Stimulated activated CD4-positive, alpha-beta T cell treated with anti-CD3 and anti-CD28 coated beads, TNF-alpha, amount 100 ng/mL, for 48 hours (primary cell): ENCODE measurements around the gene GNA15.

Source experiments
- DNase-seq, 3 donors: peaks; one replicate each; pipeline ENCODE4 v3.0.0-alpha.2; 2020; ENCODE audit warnings: low read depth in 3 of 3

The GNA15 gene

DNA sequence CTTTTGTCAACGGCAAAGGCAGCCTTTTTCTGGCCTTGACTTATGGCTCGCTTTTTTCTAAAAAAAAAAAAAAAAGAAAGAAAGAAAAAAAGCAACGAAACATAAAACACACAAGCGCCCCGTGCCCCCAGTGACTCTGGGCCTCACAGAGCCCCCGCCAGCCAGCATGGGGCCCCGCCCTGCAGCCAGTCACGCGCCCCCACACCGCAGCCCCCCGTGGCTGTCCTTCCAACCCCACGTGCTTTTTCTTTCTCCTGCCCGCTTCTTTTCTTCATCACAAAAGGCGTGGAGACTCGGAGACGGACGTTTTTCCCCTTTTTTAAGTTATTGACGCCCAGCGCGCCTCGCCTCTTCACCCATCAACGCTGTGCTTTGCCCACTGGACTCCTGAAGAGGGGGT, 14.4 kb upstream of the GNA15 start:
- DNase-seq, result no peak

DNA sequence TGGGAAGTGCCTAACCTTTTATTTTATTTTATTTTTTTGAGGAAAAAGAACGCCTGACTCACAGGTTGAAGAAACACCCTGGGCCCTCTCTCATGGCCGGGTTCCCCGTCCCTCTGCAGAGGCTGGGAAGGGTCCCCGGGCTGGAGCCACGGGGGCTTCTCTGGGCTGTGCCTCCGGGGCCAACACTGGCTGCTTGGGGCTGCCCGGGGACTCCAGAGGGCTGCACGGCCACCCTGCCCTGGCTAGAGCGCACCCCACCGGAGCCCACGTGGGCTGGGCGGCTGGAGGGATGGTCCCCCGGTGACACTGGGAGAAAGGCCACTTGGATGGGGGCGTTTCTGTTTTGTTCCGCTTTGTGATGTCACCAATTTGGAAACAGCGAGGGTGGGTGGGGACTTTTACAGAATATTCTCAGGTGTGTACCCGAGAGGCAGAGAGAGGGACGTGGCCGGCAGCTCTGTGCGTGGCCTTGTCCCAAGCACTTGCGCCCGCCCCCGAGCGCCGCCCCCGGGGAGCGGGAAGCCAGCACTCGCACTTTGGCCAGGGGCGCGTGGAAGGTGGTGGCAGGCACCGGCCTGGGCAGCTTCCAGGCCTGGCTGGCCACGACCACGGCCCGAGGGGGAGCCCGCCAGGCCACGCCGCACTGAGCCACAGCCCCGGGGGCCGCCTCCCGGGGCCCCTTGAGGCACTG, 13.9 kb upstream of the GNA15 start:
- DNase-seq, result no peak

DNA sequence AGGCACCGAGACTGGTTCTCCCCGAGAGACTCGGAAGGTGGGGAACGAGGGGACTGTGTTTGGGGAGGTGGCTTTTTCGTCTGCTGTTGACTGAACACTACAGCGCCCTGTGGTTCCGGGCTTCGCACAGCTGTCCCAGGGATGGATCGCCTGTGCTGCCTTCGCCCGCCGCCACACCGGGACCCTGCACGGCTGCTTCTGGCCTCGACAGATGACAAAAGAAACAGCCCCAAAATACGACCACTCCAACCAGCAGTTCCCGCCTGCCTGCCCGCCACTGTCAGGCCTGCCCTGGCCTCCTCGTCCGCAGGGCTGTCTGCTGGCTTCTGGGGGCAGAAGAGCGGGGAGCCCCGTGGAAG, 13.3 kb upstream of the GNA15 start:
- no peak for DNase-seq

DNA sequence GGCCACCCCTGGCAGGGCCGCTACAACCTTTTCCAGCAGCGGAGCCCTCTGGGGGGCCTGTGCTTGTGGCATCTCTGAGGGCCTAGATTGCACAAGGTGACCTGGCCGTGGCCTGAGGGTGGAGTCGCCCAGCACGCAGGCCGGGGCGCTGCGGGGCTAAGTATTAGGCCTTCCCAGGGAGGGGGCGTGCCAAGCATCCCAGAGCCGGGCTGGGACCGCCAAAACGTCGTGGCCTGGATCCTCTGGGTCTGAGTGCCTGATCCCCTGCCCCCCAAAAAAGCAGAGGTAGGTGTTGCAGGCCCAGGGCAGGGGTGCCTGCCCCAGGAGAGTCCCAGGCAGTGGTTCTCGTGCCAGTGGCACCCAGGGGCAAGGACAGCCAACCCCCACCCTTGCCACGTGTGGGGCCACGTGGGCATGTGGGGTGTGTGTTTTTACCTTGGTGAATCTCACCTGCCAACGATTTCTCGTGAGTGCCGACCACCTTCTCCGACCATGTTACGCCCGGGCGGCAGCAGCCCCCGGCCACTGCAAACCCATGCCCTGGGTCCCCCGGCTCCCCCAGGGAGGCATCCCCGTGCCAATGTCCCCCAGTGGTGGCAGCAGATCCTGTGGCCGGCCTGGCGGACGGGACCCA, 12.6 kb upstream of the GNA15 start:
- DNase-seq, result no peak

DNA sequence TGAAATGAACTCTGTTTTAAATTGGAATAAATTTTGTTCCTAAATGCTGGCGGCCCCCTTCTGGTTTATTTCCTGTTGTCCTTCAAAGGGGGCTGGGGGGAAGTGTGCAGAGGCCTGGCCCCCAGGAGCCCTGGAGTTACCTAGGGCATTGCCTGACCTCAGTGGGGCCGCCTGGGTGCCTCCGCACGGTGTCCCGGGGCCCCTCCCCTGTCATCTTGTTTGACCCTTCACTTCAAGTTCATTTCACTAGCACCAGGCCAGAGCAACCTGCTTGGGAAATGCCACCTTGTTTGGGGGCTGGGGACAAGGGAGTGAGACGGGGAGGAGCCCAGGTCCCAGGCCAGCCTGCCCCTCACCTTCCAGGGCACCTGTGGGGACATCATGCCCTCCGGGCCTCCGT, 11.9 kb upstream of the GNA15 start:
- no peak for DNase-seq

DNA sequence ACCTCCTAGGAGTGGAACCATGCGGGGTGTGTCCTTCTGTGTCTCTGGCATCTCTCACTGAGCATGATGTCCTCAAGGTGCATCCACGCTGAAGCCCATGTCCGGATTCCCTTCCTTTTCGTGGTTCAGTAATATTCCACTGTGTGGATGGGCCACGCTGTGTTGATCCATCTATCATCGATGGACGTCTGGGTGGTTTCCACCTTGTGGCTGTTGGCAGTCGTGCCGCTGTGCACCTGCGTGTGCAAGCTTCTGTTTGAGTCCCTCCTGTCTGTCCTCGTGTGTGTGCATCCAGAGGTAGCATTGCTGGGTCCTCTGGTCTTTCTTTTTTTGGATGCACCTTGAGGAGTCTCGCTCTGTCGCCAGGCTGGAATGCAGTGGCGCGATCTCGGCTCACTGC, 11.2 kb upstream of the GNA15 start:
- DNase-seq, result no peak

DNA sequence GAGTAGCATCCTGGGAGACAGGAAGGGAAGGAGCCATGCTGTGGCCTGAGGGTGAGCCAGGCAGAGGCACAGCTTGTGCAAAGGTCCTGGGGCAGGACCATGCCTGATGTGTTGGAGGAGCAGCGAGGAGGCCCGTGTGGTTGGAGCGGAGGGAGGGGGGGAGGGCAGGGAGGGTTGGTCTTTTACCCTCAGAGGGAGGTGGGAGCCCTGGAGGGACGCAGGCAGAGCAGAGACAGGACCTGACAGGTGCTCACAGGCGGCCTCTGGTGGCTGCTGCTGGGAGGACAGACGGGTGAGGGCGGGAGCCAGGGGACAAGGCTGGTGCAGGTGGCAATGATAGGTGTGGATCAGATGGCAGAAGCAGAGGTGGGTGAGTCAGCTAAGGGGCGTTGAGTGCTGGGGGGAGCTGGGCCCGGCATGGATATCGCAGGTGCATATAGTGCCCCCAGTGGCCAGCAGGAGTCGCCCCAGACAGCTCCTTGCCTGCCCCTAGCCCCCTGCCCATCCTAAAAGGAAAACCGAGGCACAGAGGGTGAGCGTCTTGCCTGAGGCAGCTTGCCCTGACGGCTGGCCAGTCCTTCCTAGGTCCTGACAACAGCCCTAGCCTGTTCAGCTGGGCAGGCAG, 9.8 kb upstream of the GNA15 start:
- peak; percentile 64 to 72 (median 67) for DNase-seq

DNA sequence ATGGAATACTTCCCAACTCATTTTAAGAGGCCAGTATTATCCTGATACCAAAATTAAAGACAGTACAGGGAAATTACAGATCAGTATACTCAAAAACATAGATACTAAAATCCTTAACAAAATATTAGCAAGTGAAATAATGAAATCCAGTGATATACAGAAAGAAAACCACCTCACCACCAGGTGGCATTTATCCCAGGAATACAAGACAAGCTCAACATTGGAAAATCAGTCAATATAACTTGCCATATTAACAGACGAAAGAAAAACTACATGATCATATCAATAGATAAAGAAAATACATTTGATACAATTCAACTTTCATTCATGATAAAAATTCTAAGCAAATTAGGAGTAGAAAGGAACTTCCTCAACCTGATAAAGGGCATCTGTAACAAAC, 6.7 kb upstream of the GNA15 start:
- no peak for DNase-seq

DNA sequence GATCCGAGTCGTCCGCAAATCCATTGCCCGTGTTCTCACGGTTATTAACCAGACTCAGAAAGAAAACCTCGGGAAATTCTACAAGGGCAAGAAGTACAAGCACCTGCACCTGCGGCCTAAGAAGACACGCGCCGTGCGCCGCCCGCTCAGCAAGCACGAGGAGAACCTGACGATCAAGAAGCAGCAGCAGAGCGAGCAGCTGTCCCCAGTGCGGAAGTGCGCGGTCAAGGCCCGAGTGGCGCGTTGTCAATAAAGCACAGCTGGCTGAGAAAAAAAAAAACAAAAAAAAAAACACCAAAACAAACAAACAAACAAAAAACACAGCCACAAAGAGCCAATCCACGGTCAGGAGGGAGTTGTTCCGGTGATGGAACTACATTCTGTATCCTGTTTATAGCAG, 4.7 kb upstream of the GNA15 start:
- no peak for DNase-seq

DNA sequence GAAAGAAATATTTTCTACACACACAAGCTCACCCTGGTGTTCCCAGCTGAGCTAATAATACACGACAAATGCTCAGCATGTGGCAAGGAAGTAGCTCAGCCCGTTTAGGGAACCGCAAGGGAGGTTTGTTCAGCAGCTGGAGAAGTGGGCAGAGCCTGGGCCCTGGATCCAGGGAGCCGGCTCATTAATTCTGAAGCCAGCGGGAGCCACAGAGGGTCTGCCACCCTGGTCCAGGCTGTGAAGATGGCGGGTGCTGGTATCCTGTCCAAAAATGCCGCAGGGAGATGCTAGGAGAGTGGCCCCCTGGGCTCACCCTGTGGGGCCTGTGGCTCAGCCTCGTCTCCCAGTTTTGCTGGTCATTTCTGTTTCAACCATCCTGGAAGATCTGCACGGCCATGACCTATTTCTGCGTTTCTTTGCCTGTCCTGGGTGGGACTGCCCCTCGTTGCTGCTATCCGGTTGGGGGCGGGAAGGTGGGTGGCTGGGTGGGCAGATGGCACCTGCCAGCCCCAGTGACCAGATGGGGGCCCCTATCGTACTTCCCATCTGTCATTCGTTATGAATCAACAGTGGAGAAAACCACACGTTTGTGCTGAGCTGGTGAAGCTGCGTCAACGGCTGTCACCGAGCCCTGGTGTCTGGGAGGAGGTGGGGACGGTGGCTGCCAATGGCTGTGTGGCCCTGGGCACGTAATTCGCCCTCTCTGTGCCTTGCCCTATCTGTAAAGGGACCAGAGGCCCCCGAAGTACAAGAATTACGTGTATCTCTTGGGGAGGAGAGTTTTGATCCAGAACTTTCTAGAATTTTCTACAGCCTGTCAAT, 2.7 kb upstream of the GNA15 start:
- DNase-seq, result peak; percentile 68 to 82 (median 81)

DNA sequence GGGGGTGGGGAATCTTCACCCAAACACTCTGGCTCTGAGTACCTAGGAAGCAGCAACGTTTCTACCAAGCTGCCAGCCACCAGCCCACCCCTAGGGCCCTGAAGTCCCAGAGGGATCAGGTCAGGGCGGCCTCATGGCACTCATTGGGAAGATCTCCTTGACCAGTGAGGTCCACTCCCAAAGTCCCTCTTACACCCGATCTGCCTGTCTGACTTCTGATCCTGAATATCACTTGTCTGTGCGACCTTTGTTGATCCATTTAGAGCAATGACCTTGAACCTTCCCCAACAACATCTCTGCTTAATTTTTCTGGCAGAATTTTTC, 2.1 kb upstream of the GNA15 start:
- no peak for DNase-seq

DNA sequence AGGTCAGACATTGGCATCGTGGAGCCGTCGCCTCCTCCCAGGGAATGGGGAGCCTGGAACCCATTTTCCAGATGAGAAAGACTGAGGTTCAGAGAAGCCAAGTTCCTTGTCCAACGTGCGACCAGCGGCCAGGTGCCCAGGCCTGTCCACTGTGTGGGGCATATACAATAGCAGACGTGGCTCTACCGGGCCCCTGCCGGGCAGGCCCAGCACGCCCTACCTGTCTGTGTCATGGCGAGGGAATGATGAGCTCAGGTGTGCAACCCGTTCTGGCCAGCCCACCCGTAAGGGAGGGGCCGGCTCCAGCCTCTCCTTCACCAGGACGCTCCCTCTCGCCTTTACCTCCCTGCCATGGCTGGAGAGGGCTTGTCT, 837 bp downstream of the GNA15 start:
- DNase-seq, result no peak

DNA sequence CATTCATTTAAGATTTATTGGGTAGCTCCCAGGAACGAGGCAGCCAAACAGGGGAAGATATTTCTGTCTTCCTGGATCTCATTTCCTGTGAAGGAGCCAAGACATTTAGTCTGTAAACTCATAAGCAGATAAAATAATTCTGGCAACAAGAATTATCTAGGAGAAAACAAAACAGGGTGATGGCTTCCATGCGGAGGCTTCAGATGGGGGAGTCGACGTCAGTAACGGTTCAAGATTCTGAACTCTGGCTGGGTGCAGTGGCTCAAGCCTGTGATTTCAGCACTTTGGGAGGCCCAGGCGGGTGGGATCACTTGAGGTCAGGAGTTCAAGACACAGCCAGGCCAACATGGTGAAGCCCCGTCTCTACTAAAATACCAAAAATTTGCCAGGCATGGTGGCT, 1.3 kb downstream of the GNA15 start:
- DNase-seq, result no peak

DNA sequence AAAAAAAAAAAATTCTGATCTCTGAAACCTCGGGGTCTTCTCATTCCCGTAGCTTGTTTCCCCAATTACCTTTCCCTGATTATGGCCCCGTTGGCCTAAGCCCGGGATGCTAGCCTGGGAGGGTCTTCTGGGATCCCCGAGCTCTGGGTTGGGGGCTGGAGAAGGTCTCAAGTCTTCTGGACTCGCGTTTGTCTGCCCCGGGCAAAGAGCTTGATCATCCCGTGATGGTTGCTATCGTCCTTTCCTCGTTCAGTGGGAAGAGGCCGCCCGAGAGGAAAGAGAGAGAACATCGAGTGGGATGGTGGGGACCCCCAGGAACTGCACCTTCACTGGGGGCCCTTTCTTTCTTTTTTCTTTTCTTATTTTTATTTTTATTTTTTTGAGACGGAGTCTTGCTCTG, 2.4 kb downstream of the GNA15 start:
- no peak for DNase-seq

DNA sequence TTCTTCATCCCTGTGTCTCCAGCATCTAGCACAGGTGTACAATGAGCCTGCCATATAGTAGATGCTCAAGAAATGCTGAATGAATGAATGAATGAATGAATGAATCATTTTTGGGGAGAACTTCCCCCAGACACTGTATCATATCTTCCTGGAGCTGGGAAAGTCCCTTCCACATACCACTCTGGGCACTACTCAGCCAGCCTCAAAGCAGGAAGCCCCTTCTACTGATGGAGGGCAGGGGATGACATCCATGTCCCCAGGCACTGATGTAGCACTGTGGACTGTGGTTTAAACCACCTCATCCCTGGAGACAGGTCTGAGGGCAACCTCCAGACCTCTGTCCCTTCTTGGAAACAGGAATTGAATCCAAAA, 4.8 kb downstream of the GNA15 start:
- no peak for DNase-seq

DNA sequence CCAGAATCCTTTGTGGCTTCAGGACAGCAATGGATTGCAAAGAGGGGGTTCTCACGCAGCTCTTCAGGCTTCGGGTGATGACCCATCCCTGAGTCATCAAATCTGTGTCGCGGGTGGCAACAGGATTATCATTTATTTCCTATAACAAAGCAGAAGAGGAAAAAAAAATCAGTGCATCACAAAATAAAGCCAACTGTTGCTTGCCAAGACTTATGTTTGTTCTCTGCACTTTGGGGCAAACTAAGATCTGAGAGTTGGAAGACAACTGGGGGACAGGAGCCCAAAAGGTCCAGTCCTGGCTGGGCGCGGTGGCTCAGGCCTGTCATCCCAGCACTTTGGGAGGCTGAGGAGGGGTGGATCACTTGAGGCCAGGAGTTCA, 6.4 kb downstream of the GNA15 start:
- peak in 2 of 3 donors; percentile 54 to 55 for DNase-seq

DNA sequence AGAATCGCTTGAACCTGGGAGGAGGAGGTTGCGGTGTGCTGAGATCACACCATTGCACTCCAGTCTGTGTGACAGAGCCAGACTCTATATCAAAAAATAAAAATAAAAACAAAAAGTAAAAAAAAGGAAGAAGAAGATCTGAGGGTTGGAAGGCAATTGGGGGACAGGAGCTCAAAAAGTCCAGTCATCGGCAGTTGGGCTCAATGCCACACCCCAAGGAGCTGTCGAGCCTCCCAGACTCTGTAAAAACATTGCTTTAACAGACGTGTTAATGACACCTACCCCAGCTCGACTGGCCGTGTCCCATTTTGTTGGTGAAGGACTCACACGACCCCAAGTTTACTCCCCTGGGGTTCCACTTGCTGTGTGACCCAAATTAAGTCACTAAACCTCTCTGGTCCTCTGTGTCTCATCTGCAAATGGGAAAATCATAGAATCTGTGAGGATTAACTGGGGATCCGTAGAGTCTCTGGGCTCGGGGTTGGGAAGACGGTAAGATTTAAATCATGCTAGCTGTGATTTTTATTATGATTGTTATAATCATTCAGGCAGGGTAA, 7.0 kb downstream of the GNA15 start:
- DNase-seq, result no peak

DNA sequence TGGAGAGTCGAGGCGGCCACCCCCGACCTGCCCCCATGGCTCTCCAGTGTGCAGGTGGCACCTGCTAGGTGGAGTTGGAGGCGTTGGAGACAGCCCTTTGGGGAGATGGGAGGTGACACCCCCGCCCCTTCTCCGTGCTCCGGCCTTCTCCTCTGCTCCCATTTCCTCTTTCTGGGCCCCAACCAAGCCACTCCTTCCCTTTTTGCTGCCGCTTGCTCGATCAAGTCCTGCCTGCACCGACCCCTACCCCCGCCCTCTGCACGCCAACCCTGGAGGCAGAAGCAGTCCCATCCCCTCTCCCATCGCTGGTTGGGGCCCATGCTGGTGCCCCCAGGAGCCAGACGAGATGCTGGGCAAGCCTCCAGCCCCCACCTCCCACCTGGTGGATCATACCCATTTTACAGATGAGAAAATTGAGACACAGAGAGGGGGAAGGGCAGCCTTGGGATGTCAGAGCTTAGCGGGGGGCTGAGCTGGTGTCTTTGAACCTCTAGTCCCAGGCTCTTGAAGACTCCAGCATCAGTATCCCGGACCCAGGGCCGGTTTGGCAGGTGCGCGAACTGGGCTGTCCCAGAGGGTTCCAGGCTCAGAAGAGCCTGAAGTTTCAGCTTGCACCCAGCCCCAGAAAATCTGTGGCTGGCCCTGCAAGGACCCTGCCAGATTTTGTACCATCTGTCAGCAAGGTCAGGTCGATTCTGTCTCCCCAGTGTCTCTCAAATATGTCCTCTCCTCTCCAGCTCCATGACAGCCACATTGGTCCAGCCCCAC, 10.3 kb downstream of the GNA15 start:
- DNase-seq, result no peak

DNA sequence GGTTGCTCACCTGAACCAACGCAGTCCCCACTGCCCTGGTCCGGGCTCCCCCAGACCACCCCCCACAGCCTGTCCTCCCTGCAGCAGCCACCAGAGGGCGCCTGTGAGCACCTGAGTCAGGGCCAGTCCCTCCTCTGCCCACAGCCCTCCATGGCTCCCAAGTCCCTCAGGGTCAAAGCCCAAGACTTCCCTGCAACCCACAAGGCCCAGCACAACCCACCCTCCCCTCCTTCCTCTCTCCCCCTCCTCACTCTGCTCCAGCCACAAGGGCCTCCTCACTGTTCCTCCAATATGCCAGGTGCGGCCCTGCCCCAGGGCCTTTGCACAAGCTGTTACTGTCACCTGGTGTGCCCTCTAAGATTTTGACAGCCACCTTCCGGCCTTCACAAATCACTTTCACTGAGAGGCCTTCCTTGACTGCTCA, 10.9 kb downstream of the GNA15 start:
- DNase-seq, result peak; percentile 41 to 61 (median 55)

DNA sequence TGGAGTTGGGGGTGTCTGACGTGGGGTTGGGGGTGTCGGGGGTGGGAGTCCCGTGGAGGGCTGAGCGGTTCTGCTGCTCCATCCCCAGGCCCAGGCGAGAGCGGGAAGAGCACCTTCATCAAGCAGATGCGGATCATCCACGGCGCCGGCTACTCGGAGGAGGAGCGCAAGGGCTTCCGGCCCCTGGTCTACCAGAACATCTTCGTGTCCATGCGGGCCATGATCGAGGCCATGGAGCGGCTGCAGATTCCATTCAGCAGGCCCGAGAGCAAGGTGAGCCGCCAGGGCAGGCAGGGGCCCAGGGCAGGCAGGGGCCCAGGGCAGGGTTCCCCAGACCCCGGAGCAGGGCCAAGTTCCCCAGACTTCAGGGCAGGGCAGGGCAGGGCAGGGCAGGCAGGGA, 12.7 kb downstream of the GNA15 start:
- DNase-seq, result no peak

DNA sequence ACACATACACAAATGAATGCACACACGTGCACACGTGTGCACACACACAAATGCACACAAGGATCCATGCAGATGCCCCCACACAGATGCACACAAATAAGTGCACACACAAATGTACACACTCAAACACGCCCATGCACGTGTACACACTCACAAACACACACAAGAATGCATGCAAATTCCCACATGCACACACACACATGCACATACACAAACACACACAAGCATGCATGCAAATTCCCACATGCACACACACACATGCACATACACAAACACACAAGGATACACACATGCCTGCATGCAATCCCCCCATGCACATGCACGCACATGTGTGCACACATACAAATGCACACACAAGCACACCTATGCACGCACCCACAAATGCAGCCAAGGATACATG, 13.3 kb downstream of the GNA15 start:
- DNase-seq, result no peak
